ENCODE results near the gene RUFY1. TPM values are rescaled to one million over a fixed set of nuclear protein-coding genes. Genes with fewer than 3 reads are reported as not detected.
"Not testable (repeated sequence)": the region's sequence is repeated elsewhere in the genome, so short reads cannot be mapped to it uniquely, and the experiment has no call there.

Gene RUFY1, protein sequence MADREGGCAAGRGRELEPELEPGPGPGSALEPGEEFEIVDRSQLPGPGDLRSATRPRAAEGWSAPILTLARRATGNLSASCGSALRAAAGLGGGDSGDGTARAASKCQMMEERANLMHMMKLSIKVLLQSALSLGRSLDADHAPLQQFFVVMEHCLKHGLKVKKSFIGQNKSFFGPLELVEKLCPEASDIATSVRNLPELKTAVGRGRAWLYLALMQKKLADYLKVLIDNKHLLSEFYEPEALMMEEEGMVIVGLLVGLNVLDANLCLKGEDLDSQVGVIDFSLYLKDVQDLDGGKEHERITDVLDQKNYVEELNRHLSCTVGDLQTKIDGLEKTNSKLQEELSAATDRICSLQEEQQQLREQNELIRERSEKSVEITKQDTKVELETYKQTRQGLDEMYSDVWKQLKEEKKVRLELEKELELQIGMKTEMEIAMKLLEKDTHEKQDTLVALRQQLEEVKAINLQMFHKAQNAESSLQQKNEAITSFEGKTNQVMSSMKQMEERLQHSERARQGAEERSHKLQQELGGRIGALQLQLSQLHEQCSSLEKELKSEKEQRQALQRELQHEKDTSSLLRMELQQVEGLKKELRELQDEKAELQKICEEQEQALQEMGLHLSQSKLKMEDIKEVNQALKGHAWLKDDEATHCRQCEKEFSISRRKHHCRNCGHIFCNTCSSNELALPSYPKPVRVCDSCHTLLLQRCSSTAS
- 36.5 and 40.3 TPM in 2 replicates for total RNA-seq

DNA sequence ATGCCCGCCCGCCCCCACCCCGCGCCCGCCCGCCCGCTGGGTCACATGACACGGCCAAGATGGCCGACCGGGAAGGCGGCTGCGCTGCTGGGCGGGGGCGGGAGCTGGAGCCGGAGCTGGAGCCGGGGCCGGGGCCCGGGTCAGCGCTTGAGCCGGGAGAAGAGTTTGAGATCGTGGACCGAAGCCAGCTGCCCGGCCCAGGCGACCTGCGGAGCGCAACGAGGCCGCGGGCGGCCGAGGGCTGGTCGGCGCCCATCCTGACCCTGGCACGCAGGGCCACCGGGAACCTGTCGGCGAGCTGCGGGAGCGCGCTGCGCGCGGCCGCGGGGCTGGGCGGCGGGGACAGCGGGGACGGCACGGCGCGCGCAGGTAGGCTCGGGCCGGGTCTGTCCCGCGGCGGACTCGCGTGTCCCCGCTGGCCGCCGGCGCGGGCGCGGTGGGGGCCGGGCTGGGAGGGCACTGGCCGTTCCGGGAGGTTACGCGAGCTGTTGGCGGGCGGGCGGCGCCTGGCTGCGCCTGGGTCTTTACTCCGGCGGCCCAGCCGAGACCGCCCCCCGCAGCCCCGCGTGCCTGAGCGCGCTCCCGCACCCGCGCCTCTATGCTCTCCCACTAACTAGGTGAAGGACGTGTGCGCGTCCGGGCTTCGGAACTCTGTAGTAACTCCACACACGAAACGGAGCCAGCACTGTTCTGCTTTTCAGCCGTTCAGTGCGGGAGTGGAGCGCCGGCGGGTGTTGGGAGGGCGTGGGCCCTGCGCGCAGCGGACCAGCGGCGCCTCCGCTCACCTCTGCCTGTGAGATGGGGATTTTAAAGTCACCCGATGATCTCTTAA, at the start of gene RUFY1:
TSS of gene RUFY1 (plus strand) at position 44 of the 832 bp plus-strand sequence. CDS start at position 60, 16 bp downstream.
- DNase-seq (ENCODE audit: extremely low read depth, low read depth, low spot score) = no peak

DNA sequence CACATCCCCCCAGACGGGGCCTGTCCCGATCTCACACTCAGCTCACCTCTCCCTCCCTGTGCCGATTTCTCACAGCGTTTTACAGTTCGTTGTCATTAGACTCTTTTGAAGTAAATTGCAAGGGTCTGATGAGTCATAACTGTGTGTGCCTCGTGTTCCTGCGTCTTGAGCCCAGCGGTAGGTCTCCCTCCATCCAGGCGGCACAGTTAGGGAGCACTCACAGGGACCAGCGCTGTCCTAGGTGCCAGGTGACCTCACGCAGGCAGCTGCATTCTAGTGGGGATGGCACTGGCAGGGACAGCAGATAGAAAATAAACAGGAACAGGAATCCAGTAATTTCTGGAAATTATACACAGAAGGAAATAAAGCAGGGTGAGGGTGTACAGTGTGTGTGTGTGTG, 48.4 kb upstream of the RUFY1 start:
- DNase-seq (ENCODE audit: extremely low read depth, low read depth, low spot score) = not testable (repeated sequence)

DNA sequence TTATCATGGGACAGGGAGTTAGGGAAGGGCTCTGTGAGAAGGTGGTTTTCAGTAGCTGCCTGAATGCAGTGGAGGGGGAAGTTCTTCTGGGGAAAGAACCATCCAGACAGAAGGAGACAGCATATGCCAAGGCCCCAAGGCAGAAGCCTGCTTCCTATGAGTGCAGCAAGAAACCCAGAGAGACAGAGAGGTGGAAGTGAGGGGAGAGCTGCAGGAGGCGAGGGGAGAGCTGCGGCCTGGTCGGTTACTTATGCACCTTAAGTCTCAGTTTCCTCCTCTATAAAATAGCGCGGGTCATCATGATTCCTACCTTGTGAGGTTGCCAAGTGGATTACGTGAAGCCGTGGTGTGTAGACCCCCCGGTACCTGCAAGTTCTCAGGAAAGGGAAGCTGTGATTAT, 47.9 kb upstream of the RUFY1 start:
- not testable (repeated sequence) for DNase-seq (ENCODE audit: extremely low read depth, low read depth, low spot score)

DNA sequence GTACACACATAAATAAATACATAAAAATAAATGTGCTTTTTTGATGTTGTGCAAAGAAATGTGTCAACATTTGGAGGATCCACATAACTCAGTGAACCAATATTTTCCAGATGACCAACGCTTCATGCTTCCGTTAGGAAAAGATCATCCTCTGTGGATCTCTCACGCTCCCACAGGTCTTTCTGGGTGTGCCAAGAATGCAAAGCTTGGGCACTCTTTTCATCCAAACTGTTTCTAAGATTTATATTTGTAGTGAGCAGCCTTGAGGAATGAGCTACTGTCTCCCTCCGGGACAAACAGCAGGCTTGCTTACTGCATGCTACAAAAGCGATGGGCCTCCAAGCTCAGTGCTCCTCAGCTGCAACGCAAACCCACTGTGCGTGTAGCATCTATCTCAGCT, 46.2 kb upstream of the RUFY1 start:
- no peak for DNase-seq (ENCODE audit: extremely low read depth, low read depth, low spot score)

DNA sequence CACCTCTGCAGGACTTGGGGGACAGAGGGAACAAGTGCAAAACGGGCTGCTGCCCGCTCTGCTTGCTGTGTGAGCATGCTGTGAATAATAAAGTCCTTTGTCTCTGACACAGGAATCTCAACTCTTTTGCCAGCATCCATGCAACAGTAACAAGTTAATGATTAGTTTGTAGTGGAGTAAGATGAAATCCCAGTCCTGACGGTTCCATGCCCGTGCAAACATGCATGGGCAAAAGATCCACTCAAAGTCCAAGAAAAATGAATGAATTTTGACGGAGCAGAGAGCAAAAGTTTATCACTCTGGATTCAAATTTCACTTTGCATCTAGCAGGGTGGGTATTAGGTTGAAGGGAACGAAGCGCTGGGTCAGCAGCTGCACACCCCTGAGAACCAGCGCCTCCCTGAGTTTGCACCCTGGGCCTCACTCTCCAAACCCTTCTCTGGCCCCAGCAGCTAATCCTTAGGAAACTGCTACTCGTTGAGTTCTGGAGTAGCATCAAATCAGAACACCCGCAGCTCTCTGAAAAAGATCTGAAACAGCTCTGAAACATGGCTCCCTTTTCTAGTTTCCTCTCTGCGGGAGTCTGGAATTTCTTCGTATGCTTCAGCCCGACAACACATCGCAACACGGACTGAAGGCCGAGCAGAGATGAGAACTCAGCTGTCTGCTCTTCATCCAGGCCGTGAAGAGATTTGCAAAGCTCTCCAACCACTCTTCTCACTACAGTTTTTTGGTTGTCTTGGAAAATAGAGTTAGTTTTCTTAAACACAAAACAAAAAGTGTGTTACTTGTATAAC, 45.6 kb upstream of the RUFY1 start:
- DNase-seq (ENCODE audit: extremely low read depth, low read depth, low spot score) = no peak

DNA sequence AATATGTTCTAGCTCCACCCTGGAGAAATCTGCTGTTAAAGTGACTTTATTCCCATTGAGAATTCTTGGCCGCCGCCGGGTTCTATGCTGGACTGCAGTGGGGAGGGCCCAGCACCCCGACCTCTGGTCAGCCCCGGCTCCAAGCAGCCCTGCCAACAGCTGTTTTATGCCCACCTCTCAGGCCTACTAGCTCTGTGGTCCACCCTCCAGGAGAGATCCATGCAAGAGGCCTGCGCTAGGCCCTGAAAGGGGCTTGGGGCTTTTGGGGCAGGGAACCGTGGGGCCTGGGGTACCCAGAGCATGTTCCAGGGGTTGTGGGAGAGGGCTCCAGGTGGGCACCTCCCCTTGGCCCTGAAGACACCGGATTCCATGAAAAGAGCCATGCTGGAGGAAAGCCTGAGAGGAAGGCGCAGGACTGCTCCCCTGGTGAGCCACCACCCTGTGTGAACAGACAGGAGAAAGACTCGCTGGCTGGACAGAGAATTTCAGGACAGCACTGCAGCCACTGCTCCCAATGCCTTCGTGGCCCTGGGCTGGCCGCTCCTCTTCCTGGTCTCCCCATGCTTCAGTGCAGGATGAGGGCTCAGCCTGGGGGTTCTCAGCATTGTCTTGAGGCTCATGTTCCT, 44.6 kb upstream of the RUFY1 start:
- DNase-seq (ENCODE audit: extremely low read depth, low read depth, low spot score) = no peak

DNA sequence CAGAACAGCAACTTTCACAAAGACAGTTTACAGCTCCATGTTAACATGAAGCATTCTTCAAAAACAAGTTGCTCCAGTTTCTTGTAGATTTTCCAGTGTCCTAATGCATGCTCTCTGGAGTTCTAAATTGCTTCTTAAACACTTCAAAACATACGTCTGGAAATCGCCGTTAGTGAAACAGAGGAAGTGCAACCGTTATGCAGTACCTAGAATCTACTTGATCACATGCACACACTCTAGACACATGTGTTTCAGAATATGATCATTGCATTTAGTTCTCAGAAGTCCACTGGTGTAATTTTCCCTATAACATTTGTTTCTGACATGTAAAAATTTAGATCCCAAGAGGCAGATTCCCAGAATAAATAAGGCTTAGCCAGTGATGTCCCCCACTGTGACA, 41.1 kb upstream of the RUFY1 start:
- no peak for DNase-seq (ENCODE audit: extremely low read depth, low read depth, low spot score)

DNA sequence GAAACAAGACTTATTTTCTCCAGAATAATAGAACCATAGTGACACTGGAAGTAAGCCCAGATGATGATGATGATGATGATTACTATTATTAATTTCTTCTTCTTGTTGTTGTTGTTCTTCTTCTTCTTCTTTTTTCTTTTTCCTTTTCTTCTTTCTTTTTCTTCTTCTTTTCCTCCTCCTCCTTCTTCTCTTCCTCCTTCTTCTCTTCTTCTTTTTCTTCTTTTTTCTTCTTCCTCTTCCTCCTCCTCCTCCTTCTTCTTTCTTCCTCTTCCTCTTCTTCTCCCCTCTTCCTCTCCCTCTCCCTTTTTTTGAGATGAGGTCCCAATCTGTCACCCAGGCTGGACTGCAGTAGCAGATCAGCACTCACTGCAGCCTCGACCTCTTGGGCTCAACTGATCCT, 40.5 kb upstream of the RUFY1 start:
- DNase-seq (ENCODE audit: extremely low read depth, low read depth, low spot score) = no peak

DNA sequence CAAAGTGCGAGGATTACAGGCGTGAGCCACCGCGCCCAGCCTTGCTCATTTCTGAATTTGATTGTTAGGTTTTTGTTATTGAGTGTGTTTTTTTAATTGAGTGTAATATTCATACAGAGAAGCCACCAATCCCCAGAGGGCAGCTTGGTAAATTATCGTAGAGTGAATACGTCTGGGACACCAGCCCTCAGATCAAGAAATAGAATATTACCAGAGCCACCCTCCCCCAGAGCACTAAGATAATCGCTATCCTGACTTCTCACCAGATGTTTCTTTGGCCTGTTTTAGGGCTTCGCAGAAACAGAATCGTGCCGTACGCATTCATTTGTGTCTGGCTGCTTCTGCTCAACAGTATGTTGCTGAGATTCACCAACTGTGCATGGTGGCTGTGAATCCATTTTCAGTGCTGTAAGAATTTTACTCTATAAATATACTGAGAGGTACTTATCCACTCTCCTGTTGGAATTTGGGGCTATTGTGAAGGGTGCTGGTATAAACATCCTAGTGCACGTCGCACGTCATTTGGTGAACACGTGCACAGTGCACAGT, 37.8 kb upstream of the RUFY1 start:
- no peak for DNase-seq (ENCODE audit: extremely low read depth, low read depth, low spot score)

DNA sequence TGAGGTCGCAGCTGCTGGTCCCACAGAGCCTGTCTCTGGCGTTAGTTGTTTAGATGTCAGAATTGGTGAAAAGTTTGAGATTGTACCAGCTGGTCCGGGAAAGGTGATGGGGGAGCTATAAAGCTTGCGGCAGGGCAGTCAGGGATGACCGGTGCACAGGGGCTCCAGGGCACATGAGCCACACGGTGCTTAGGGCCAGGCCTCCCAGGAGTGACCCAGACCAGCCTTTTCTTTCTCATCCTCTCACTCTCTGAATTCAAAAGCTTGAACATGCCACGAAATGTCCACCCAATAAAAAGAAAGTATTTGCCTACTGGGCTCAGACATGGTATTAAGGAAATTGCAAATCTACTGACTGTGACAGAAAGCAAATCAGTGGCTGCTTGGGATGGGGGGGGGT, 34.9 kb upstream of the RUFY1 start:
- not testable (repeated sequence) for DNase-seq (ENCODE audit: extremely low read depth, low read depth, low spot score)

DNA sequence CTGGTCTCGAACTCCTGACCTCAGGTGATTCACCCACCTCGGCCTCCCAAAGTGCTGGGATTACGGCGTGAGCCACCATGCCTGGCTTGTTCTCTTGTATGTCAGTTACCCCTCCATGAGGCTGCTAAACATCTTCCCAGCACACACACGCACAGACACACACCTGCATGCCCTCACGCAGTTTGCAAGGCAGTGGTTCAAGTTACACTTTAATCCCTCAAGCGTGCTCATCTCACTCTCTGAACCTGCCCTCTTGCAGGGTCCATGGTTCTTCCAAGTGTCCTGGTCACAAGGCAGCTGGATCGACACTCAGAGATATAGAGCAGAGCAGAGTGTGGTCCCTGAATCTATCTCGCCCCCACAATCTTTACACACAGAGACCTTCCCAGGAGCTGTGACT, 34.1 kb upstream of the RUFY1 start:
- no peak for DNase-seq (ENCODE audit: extremely low read depth, low read depth, low spot score)

DNA sequence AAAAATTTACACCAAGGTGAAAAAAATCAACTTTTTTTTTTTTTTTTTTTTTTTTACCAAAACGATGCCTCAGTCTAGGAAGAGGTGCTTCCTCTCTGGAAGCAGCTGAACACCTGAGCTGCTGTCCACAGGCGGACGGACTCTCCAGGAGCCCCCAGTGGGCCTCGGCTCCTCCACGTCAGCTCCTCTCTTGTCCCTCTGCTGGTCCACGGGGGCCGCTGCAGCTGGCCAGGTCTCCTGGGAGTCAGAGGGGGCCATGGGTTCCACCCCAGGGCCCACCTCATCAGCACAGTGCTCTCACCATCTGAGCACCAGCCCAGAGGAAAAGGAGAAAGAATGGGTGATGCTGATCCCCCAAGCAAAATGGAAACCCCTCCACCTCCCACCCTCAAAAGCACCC, 32.6 kb upstream of the RUFY1 start:
- DNase-seq (ENCODE audit: extremely low read depth, low read depth, low spot score) = not testable (repeated sequence)

DNA sequence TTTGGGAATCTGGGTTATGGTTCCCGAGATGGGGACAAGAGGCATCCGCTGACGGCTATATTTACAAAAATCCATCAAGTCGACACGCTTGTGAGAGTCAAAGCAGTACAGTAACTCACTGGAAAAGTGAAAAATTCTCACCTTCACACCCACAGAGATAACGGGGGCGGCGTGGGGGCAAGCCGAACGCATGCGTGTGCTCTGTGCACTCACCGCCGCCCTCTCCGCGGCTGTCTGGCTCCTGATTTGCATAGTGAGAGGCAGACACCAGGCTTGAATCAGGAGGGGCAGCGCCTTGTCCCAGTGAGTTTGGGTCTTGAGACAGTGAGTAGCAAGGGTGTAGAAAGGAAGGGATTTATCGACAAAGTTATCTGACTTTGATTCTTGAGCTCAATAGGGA, 32.0 kb upstream of the RUFY1 start:
- DNase-seq (ENCODE audit: extremely low read depth, low read depth, low spot score) = not testable (repeated sequence)

DNA sequence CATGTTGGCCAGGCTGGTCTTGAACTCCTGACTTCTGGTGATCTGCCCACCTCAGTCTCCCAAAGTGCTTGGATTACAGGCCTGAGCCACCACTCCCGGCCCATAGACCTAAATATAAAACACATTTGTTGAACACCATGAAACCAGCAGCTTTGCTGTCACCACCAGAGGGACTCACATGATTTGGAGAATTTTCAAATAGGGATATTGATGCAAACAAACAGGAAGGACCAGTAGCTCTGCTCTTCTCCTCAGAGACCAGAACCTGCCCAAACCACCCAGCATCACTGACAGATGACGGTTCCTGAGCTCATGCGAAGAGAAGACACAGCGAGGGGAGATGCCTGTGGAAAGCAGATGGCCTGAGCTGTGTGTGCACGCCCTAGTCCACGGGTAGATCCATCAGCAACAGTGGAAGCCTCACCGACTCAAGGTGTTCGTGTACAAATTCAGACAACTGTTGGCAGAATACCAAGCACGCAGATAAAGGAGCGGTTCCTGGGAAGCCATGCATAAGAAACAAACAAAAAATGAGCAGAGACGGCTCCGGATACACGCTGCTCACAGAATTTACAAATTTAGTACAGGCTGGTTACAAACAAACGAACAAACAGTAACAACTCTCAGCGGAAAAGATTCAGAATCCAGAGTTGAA, 30.8 kb upstream of the RUFY1 start:
- not testable (repeated sequence) for DNase-seq (ENCODE audit: extremely low read depth, low read depth, low spot score)

DNA sequence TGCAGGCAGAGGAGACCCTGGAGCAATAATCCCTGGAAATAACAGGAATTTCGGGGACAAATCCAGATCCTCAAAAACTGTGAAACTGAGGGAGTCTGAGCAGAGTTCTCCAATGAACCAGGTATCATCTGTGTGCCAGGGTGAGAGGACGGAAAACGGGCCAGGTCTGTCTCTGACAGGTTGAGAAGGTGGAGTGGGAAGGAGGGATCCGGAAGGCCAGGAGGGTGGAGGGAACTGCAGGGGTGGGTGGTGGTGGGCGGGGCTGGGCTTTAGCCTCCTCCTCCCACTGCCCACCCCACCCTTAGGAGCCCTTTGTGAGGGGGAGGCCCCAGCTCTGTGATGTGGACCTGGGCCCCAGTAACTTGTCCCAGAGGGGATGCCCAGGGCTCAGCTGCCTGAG, 28.2 kb upstream of the RUFY1 start:
- not testable (repeated sequence) for DNase-seq (ENCODE audit: extremely low read depth, low read depth, low spot score)

DNA sequence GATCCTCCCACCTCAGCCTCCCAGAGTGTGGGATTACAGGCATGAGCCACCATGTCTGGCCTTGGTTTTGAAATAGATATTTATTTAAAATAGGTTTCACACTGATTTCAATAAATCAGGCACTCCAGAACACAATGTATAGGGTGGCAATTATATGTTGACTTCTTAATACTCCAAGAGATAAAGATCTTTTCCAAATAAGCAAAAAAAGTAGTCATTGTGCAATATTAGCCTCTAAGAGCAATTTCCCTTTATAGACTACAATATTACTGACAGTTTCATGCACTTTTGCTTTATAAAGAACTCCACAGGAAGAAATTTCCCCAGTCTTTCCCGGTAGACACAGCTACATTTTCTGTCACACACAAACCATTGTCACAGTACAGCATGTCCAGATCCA, 23.4 kb upstream of the RUFY1 start:
- DNase-seq (ENCODE audit: extremely low read depth, low read depth, low spot score) = no peak

DNA sequence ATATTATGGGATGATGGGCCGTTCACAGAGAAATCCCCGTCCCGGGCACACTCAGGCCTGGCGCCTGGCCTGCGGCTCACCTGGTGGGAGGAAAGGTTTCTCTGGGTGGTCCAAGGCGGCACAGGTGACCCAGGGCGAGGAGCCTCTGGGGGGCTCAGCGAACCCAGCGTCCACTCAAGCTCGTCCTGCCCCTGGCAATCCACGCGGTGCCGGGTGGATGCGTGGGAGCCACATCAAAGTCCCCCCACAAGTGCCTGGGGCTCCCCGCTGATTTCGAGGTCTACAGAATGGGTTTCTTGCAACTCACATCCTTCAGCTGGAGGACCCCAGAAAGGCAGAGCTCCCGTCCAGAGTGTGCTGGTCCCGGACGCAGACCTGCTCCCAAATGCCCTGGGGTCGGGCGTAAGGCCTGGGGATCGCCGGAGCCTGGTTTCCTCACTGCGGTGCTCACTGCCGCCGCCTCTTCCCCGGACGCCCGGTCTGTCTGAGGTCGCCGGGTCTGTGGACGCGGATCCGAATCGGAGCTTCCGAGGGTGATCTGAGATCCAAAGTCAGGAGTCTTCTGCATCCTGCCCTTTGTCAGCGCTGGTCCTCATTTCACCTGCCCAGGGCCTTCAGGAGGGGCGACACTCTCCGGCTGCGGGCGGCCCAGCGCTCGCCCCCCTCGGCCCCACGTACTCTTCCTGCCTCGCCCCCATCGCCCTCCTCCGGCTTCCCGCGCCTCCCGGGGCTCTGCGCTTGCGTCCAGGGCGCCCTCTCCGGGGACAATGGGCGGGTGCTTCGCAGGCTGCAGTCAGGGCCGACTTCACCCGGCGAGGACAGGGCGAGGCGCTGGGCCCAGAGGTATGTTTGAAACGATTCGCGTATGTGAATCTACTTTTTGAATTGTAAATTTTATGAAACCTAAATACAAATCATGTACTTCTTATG, 20.0 kb upstream of the RUFY1 start:
- no peak for DNase-seq (ENCODE audit: extremely low read depth, low read depth, low spot score)

DNA sequence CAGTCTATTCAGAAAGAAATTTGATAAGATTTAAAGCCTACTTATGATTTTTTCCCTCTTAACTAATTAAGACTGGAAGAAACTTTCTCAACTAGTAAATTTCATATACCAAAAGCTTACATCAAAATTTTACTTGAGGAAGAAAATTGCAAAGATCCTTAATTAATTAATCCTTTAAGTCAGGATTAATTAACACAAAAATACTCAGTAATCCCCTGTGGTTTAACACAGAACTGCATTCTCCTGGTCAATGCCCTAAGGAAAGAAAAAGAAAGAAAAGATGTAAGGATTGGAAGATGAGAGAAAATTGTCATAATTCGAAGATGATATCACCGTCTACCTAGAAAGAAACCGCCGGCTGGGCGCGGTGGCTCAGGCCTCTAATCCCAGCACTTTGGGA, 17.3 kb upstream of the RUFY1 start:
- DNase-seq (ENCODE audit: extremely low read depth, low read depth, low spot score) = no peak

All from glomerular endothelial cell (primary cell).